Coronary artery (tissue), 2 donors: ENCODE results near the gene SAMD8.

Source experiments
- DNase-seq: peaks from one replicate; pipeline ENCODE4 v3.0.0-alpha.2; 2017; ENCODE audit warnings: low spot score
- H3K27ac ChIP-seq, 2 donors: fragments of 200-600 bp; sonication (generic); one replicate each; pipeline ENCODE4 v1.5.1; 2016 to 2019
- H3K4me3 ChIP-seq: fragments of 200-600 bp; sonication (generic); 2 replicates; pipeline ENCODE4 v1.5.1; 2016; ENCODE audit warnings: mild to moderate bottlenecking, moderate library complexity
- TF ChIP-seq, protein P1 (sequence below): fragments of 200-600 bp; sonication (generic); IDR thresholded peaks from one replicate; pipeline ENCODE4 v1.5.1; 2019; ENCODE audit warnings: antibody characterized with exemption

The SAMD8 gene

DNA sequence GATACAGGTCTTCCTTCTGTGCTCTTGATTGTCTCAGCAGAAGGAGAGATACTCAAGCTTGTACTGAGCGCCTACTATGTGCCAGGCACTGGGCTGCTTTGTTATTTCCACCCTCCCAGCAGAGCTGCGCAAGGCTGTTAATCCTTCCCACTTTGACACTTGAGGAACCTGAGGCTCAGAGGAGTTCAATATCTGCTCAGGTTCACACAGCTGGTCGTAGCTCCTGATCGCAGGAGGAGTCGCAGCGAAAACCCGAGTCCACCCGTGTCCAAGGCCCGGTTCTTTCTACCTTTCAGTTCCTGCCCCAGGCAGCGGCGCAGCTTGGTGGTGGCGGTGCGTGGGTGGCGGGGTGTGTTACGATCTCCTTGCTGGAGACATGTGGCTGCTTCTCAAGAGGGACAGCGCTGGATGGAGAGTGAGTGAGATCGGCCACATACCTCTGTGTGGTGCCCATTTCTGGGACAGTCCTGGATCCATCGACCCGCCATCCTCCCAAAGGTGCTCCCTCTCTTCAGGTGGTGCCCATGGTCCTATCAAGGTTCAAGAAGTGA, 26.5 kb upstream of the SAMD8 start:
- no peak overlapping the region for H3K4me3 ChIP-seq
- TF ChIP-seq, protein P1, sequence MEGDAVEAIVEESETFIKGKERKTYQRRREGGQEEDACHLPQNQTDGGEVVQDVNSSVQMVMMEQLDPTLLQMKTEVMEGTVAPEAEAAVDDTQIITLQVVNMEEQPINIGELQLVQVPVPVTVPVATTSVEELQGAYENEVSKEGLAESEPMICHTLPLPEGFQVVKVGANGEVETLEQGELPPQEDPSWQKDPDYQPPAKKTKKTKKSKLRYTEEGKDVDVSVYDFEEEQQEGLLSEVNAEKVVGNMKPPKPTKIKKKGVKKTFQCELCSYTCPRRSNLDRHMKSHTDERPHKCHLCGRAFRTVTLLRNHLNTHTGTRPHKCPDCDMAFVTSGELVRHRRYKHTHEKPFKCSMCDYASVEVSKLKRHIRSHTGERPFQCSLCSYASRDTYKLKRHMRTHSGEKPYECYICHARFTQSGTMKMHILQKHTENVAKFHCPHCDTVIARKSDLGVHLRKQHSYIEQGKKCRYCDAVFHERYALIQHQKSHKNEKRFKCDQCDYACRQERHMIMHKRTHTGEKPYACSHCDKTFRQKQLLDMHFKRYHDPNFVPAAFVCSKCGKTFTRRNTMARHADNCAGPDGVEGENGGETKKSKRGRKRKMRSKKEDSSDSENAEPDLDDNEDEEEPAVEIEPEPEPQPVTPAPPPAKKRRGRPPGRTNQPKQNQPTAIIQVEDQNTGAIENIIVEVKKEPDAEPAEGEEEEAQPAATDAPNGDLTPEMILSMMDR, result no peak
- H3K27ac ChIP-seq, result no peak overlapping the region
- DNase-seq, result no peak

DNA sequence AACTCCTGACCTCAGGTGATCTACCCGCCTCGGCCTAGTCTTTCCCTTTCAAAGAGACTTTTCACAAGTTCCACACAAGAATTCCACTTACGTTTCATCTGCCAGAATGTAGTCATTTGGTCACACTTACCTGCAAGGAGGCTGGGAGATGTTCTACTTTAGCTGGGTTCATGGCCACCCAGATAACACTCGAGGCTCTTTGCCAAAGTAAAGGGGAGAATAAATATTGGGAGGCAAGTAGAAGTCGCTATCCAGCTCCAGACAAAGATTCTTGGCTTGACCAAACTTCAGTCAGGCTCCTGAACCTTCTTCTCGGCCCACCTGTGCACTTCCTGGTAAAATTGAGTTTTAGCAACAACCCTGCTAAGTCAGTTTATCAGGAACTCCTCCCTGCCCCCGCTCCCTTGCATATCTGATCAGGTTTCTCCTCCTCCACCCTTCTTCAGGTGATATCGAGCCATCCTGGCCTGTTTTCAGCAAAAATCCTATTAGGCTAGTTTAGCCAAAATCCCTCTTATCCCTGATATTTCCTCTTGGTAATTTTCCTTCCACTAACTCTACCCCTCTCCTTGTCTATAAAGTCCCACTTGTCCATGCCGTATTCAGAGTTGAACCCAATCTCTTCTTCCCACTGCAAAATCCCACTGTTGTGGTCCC, 25.1 kb upstream of the SAMD8 start:
- TF ChIP-seq, protein P1, result no peak
- Histone ChIP-seq H3K27ac (no peak overlapping the region), H3K4me3 (no peak overlapping the region)
- DNase-seq, result no peak

DNA sequence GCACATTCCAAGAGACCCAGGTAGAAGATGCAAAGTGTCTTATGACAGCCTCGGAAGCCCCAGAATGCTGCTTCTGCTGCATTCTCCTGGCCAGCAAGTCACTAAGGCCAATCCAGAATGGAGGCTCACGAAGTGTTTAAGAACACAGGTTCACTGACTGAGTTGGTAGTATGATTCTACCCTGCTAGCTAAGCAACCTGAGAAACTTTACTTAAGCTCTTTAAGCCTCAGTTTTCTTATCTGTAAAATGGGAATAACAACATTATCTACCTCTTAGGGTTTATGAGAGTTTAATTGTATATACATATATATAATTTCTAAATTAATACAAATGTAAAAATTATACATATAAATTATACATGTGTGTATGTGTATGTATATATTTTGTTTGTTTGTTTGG, 22.8 kb upstream of the SAMD8 start:
- no peak for DNase-seq
- Histone ChIP-seq H3K4me3 (no peak overlapping the region), H3K27ac (no peak overlapping the region)
- TF ChIP-seq, protein P1, result no peak

DNA sequence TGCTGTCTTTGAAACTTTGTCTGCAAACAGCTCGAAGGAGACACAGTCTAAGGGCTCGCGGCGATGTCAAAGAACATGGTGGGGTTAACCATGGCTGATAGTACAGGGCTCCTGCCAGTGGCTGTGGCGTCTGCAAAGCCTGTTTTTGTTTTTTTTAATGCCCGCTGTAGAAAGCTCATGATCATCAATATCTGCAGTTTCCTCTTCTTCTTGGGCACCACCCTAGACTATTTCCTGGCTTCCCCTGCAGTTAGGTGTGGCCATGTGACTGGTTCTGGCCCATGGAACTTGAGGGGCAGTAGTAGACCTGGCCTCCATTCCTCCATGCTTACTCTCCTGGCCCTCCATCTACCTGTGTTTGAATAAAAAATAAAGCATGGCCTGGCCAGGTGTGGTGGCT, 21.8 kb upstream of the SAMD8 start:
- DNase-seq, result no peak
- TF ChIP-seq, protein P1, result no peak
- no peak overlapping the region for H3K4me3 ChIP-seq
- H3K27ac ChIP-seq, result no peak overlapping the region

DNA sequence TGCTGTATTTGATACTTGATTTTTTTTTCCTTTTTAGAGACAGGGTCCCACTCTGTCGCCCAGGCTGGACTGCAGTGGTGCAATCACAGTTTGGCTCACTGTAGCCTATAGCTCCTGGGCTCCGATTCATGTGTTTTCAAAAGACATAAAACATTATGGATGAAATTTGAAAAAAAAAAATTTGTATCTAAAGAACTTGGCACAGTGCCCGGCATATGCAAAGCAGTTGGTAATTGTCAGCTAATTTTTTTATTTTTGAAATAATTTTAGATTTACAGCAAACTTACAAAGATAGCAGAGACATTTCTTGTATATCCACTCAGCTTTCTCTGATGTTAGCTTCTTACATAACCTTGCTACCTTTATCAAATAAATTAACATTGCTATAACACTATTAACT, 20.3 kb upstream of the SAMD8 start:
- TF ChIP-seq, protein P1, result no peak
- DNase-seq, result no peak
- H3K27ac ChIP-seq, result no peak overlapping the region
- H3K4me3 ChIP-seq, result no peak overlapping the region

DNA sequence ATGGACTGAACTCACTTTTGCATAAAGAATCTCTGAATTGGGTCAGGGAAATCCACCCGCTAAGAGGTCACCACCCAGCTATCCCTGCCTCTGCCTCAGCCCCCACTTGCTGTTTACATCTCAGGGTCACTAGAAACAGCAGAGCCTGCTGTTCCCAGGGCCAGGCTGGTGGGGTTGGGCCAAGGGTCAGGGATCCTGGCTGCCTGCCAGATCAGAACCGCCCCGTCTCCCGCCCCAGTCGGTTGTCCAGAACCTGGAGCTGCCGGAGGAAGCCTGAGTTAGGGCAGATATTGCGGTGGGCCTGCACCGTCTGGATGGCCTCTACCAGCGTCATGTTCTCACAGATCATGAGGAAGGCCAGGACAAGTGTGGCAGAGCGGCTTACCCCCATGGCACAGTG, 17.0 kb upstream of the SAMD8 start:
- Histone ChIP-seq H3K27ac (no peak overlapping the region), H3K4me3 (no peak overlapping the region)
- DNase-seq, result no peak
- TF ChIP-seq, protein P1, result no peak

DNA sequence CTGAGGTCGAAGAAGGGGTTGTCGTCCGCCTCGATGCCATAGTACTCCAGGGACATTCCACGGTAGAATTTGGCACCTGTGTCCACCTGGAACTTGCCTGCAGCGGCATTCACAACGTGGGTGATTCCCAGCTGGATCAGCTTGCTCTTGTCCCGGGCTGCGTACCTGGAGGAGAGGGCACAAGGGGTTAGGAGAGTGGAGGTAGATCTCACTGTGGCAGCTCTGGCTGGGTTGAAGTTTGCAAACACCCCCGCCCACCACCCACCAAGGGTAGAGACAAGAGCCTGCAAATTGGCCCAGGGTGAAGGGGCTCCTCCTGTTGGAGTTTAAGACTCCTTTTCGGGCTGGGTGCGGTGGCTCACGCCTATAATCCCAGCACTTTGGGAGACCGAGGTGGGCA, 15.8 kb upstream of the SAMD8 start:
- no peak overlapping the region for H3K27ac ChIP-seq
- TF ChIP-seq, protein P1, result no peak

More for the DNA sequence above, 15.8 kb upstream of the SAMD8 start:
- no peak for DNase-seq
- H3K4me3 ChIP-seq, result no peak overlapping the region
